Motor neuron (in vitro differentiated cells): ENCODE results near the gene VPS18. TPM values are rescaled to one million over a fixed set of nuclear protein-coding genes. Genes with fewer than 3 reads are reported as not detected.

ENCODE experiments used
- ATAC-seq, 8 experiments: fragments of 200-7000 bp; cut with Tn5 transposase; replicated peaks in 6 of 8; 2 replicates each; pipeline ENCODE4 v1.8.0; 2021; ENCODE audit warnings: mild to moderate bottlenecking in 8 of 8, moderate library complexity in 8 of 8
- H3K27ac ChIP-seq, 2 donors: fragments of 250-450 bp; sonication (Bioruptor Pico); 2 replicates each; pipeline ENCODE4 v1.9.0; 2021; ENCODE audit warnings: antibody characterized with exemption in 2 of 2, mild to moderate bottlenecking in 2 of 2, moderate library complexity in 1 of 2
- H3K4me1 ChIP-seq, 2 donors: fragments of 250-450 bp; sonication (Bioruptor Pico); replicated peaks in 1 of 2; 2 replicates each; pipeline ENCODE4 v1.6.1; 2021; ENCODE audit warnings: antibody characterized with exemption in 2 of 2, mild to moderate bottlenecking in 2 of 2, moderate library complexity in 1 of 2
- H3K4me3 ChIP-seq, 5 donors: fragments of 250-450 bp; sonication (Bioruptor Pico); 2 replicates each; pipeline ENCODE4 v1.9.0; 2021; ENCODE audit warnings: antibody characterized with exemption in 5 of 5, mild to moderate bottlenecking in 5 of 5, moderate library complexity in 4 of 5
- WGBS, 10 experiments: fragments of 450-650 bp; shearing (Covaris generic); methylation state at CpG; one replicate each; pipeline ENCODE4 v1.0.0; 2022; 5-methylcytosine and 5-hydroxymethylcytosine counted together
- in situ Hi-C, 9 experiments: fragments of 400-800 bp; cut with MboI; loops; one replicate each; pipeline ENCODE4 v1.15.0; 2021; ENCODE audit warnings: low sequenced_read_pairs in 9 of 9, low pct_unique_long_range_greater_than_20kb in 2 of 9; ENCODE audit not compliant: unreplicated experiment in 9 of 9
- total RNA-seq, 8 experiments: library from RNA; unstranded; fragments of 300-600 nt; gene quantifications; 2 replicates each; pipeline versions ENCODE4 v1.2.3 to v1.2.4, GENCODE V29; 2022

The VPS18 gene
- total RNA-seq, 8 experiments from 2014 or later = 12.9 to 24.9 (median 19.3) TPM

DNA sequence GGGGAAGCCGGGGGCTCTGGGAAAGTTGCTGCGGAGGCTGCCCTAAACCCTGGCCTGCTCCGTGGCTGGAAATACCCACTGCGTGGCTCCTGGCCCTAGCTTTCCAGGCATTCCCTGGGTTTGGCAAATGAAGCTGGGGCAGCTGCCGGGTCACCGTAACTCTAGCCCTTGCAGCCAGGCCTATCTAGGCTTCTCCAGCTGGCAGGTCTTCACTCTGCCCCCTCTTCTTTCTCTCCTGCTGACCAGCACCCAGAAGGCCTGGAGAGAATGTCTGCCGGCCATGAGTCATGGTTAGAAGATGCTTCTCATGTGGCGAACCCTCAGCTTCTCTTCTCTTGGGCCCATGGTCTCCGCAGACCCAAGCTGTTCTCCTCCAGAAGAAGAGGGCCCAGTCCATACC, 29.3 kb downstream of the VPS18 start:
- no peak for ATAC-seq
- no peak overlapping the region for H3K4me3 ChIP-seq
- WGBS, 10 experiments = 67 to 90% (median 83%) methylated on average over 1 to 4 of the region's 9 CpGs; no CpG with 5 or more reads in 4 of the 10 experiments
- peaks cover 41 to 42% of the 10 kb centered on the region in 2 donors for H3K4me1 ChIP-seq
- in situ Hi-C loops = loop anchor here in 1 of 9 experiments (25.0 kb wide), 1 partner anchor 89 kb away; no protein-coding TSS in a partner anchor
- H3K27ac ChIP-seq = no peak overlapping the region

DNA sequence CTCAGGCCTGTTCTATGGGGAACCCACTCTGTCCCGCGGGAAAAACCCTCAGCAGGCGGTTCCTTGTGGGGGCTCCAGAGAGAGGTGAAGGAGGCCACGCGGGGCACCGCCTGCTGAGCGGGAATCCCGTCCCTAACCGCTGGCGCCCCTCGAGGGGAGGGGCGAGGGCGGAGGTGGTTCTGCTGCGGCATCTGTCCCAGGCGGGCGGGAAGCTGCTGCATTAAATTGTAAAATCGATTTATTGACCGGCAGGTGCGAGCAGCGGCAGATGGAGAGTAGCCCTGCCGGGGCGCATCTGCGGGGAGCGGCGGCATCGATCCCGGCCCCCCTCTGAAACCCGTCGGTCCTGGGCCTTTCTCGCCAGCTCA, 31.2 kb downstream of the VPS18 start:
- Histone ChIP-seq H3K4me3 (peak overlapping the region in 4 of 5 donors; percentile 5 to 24 (median 11)), H3K4me1 (peaks cover 30 to 33% of the 10 kb centered on the region in 2 donors), H3K27ac (peak overlapping the region; percentile 39 to 49)
- ATAC-seq = peak in 1 of 8 experiments; percentile 0
- in situ Hi-C loops = no loop called here
- 7 to 63% (median 31%) methylated on average over 3 to 7 of the region's 30 CpGs; no CpG with 5 or more reads in 6 of the 10 experiments for WGBS, 10 experiments

- in situ Hi-C loops = no loop called here
- ATAC-seq = peak; percentile 15 to 66 (median 36)
- 0 to 93% (median 0%) methylated on average over 1 to 3 of the region's 61 CpGs; no CpG with 5 or more reads in 7 of the 10 experiments for WGBS, 10 experiments
- Histone ChIP-seq H3K4me3 (peak overlapping the region in 4 of 5 donors; percentile 5 to 24 (median 11)), H3K4me1 (peaks cover 34 to 35% of the 10 kb centered on the region in 2 donors), H3K27ac (peak overlapping the region; percentile 39 to 49)
Observed at GRCh38 chr15:40925863-40926658, 31.8 kb downstream of the VPS18 start.

GRCh38 chr15:40926659-40927494, 32.6 kb downstream of the VPS18 start:
- no peak for ATAC-seq
- Histone ChIP-seq H3K4me1 (peaks cover 42 to 43% of the 10 kb centered on the region in 2 donors), H3K4me3 (peak overlapping the region in 2 of 5 donors; percentile 46 to 68), H3K27ac (peak overlapping the region in 1 of 2 donors; percentile 49)
- in situ Hi-C loops = no loop called here
- 7 to 100% (median 15%) methylated on average over 1 to 11 of the region's 33 CpGs; no CpG with 5 or more reads in 3 of the 10 experiments for WGBS, 10 experiments

- WGBS, 10 experiments = 0 to 100% (median 0%) methylated on average over 1 of the region's 24 CpGs; no CpG with 5 or more reads in 6 of the 10 experiments
- Histone ChIP-seq H3K4me1 (peaks cover 47 to 49% of the 10 kb centered on the region in 2 donors), H3K4me3 (peak overlapping the region in 2 of 5 donors; percentile 46 to 68), H3K27ac (no peak overlapping the region)
- in situ Hi-C loops = no loop called here
- peak in 3 of 8 experiments; percentile 5 to 16 (median 13) for ATAC-seq
Observed at GRCh38 chr15:40927495-40927872, 33.2 kb downstream of the VPS18 start.

DNA sequence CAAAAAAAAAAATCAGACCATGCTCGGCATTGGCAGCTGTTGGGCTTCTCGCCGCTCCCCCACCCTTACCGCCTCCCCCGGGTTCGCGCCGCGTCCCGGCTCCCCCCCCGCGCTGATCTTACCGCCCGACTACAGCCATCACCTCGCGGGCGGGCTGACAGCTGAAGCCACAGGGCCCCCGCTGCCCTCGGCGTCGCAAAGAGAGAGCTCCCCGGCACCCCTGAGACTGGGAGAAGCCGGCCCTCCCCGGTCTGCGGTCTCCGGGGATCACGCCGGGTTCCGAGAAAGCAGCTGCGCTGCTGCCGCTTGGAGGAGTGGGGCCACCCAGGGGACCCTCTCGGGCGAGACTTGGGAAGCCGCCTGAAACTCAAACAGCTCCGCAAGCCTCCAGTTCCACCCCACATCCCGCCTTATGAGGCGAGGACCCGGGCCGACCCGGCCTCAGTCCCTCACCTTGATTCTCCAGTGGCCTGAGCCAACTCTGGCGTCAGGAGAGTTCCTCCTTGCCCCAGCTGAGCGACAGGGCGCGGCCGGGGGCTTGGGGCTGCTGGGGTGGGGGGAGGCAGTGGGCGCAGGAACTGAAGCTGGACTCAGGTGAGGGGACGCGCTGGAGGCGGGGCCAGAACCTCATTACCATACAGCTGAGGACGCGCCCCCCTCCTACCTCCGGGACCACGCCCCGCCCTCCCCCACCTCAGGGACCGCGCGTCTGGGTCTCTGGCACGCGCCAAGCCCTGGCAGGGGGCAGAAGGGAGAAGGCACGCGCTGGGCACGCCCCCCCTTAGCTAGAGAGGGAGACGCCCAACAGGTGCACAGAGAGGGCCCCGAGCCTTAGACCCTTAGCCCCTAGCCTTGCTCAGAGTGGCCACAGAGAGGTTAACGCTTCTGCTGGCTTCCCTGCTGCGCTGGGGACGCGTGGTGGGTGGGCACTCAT, 33.9 kb downstream of the VPS18 start:
- 0% methylated on average over 1 of the region's 68 CpGs; no CpG with 5 or more reads in 9 of the 10 experiments for WGBS, 10 experiments
- Histone ChIP-seq H3K4me3 (peak overlapping the region; percentile 46 to 68 (median 53)), H3K27ac (peak overlapping the region in 1 of 2 donors; percentile 1), H3K4me1 (peaks cover 45 to 53% of the 10 kb centered on the region in 2 donors)
- in situ Hi-C loops = no loop called here
- peak in 6 of 8 experiments; percentile 1 to 19 (median 6) for ATAC-seq

DNA sequence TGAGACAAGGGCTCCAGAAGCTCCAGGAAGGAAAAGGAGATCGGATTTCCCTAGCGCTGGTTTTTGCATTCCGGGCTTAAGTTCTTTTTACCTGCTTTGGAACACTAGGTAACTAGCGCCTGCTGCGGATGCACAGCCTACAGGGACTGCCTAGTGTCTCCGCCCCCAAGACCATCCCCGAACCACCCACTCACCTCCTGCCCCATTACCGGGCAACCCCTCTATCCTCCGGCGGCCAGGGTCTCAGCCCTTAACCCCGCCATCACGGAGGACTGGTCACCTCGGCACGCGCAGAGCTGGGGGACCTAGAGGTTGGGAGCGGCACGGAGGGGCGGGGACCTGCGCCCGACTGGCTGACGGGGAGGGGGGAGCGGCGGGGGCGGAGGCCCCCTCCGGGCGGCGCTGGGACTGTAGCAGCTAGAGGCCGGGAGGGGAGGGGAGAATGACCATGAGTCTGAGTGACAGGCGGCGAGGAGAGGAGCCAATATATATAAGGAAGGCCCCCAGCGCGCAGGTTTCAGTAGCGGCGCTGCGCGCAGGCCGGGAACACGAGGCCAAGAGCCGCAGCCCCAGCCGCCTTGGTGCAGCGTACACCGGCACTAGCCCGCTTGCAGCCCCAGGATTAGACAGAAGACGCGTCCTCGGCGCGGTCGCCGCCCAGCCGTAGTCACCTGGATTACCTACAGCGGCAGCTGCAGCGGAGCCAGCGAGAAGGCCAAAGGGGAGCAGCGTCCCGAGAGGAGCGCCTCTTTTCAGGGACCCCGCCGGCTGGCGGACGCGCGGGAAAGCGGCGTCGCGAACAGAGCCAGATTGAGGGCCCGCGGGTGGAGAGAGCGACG, 34.8 kb downstream of the VPS18 start, which contains the start of gene DLL4:
TSS of gene DLL4 (plus strand) at position 520 of the 839 bp plus-strand sequence. CDS start 329 bp downstream, outside the sequence.
- Histone ChIP-seq H3K4me1 (peaks cover 45 to 53% of the 10 kb centered on the region in 2 donors), H3K27ac (peak within 1 kb of the TSS; percentile 1 to 69), H3K4me3 (peak within 1 kb of the TSS; percentile 46 to 68 (median 53))
- in situ Hi-C loops = no loop called here
- ATAC-seq = peak; percentile 40 to 73 (median 66)
- WGBS, 10 experiments = 0 to 3% (median 1%) methylated on average over 1 to 27 of the region's 71 CpGs; no CpG with 5 or more reads in 6 of the 10 experiments

- Histone ChIP-seq H3K4me1 (peaks cover 45 to 53% of the 10 kb centered on the region in 2 donors), H3K4me3 (peak overlapping the region; percentile 46 to 68 (median 53)), H3K27ac (peak overlapping the region in 1 of 2 donors; percentile 69)
- WGBS, 10 experiments = 0 to 4% (median 2%) methylated on average over 1 to 16 of the region's 56 CpGs; no CpG with 5 or more reads in 4 of the 10 experiments
- peak; percentile 10 to 59 (median 18) for ATAC-seq
- in situ Hi-C loops = no loop called here
Observed at GRCh38 chr15:40929660-40930429, 35.6 kb downstream of the VPS18 start.

DNA sequence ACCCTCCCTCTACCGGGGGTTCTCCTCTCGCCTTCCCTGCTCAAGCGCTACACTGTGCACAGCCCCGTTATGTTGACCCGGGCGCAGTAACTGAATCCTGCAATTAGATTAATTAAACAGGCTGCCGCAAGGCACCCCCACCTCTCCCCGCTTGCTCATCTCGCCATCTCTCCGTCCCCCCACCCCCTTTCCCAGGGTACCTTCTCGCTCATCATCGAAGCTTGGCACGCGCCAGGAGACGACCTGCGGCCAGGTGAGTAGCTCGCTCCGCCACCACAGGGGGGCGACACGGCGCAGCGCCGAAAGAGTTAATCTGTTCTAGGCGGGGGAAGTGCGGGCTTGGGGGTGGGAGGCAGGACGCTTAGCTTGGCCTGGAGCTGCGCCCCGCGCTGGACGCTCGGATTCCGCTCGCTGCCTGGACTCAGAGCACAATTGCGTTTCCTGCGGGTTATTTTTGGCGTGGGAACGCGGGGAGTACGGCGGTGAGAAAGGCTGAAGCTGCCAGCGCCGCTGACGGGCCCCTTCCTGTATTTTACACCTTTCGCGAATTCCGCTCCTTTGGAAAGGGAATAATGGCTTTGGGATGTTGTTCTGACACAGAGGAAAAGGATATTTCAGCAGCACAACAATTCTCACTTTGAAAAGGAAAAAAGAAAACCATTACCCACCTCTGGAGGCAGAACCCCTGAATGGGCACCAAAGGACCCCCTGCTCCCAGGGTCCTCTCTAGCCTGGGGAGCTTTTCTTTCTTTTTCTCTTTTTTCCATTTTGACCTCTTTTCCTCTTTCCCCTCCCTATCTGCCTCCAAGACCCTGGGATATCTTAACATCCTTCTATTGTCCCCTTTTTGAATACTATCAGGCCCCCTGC, 36.4 kb downstream of the VPS18 start:
- peak in 6 of 8 experiments; percentile 6 to 29 (median 16) for ATAC-seq
- in situ Hi-C loops = no loop called here
- 2 to 57% (median 14%) methylated on average over 2 to 21 of the region's 46 CpGs; no CpG with 5 or more reads in 6 of the 10 experiments for WGBS, 10 experiments
- H3K4me1 ChIP-seq = peaks cover 39 to 47% of the 10 kb centered on the region in 2 donors
- H3K27ac ChIP-seq = peak overlapping the region; percentile 1 to 63
- peak overlapping the region; percentile 46 to 68 (median 53) for H3K4me3 ChIP-seq
